Measurements from ENCODE around the gene PRF1.
"Not testable (repeated sequence)": the region's sequence is repeated elsewhere in the genome, so short reads cannot be mapped to it uniquely, and the experiment has no call there.

The PRF1 gene

GRCh38 chr10:70587045-70587658 is 15.4 kb downstream of the PRF1 start:
- no peaks in the 10 kb centered on the region for H3K36me3 ChIP-seq (ENCODE audit: control insufficient read depth, insufficient read depth, low read length)
- 90 to 92% methylated on average over 8 of the region's 8 CpGs for WGBS, 2 experiments
- H3K27me3 ChIP-seq (ENCODE audit: control insufficient read depth, insufficient read depth, low read length, poor library complexity, severe bottlenecking): no peaks in the 10 kb centered on the region
- H3K9me3 ChIP-seq (ENCODE audit: control insufficient read depth, low read length): no peaks in the 10 kb centered on the region
- H3K4me3 ChIP-seq (ENCODE audit: insufficient read depth, low read depth, low read length): no peak overlapping the region
- H3K27ac ChIP-seq (ENCODE audit: insufficient read depth, low read depth, low read length, poor library complexity, severe bottlenecking): no peak overlapping the region
- H3K4me1 ChIP-seq (ENCODE audit: control insufficient read depth, insufficient read depth, low read length): peaks cover 23% of the 10 kb centered on the region

GRCh38 chr10:70586348-70586930 is 16.1 kb downstream of the PRF1 start:
- peaks cover 23% of the 10 kb centered on the region for H3K4me1 ChIP-seq (ENCODE audit: control insufficient read depth, insufficient read depth, low read length)
- no peaks in the 10 kb centered on the region for H3K9me3 ChIP-seq (ENCODE audit: control insufficient read depth, low read length)
- H3K36me3 ChIP-seq (ENCODE audit: control insufficient read depth, insufficient read depth, low read length): no peaks in the 10 kb centered on the region
- 85 to 90% methylated on average over 8 of the region's 8 CpGs for WGBS, 2 experiments
- H3K27me3 ChIP-seq (ENCODE audit: control insufficient read depth, insufficient read depth, low read length, poor library complexity, severe bottlenecking): no peaks in the 10 kb centered on the region
- no peak overlapping the region for H3K27ac ChIP-seq (ENCODE audit: insufficient read depth, low read depth, low read length, poor library complexity, severe bottlenecking)
- no peak overlapping the region for H3K4me3 ChIP-seq (ENCODE audit: insufficient read depth, low read depth, low read length)

- H3K27ac ChIP-seq (ENCODE audit: insufficient read depth, low read depth, low read length, poor library complexity, severe bottlenecking): no peak overlapping the region
- H3K9me3 ChIP-seq (ENCODE audit: control insufficient read depth, low read length): no peaks in the 10 kb centered on the region
- no peaks in the 10 kb centered on the region for H3K36me3 ChIP-seq (ENCODE audit: control insufficient read depth, insufficient read depth, low read length)
- peaks cover 23% of the 10 kb centered on the region for H3K4me1 ChIP-seq (ENCODE audit: control insufficient read depth, insufficient read depth, low read length)
- WGBS, 2 experiments: 85% methylated on average over 8 of the region's 8 CpGs
- H3K27me3 ChIP-seq (ENCODE audit: control insufficient read depth, insufficient read depth, low read length, poor library complexity, severe bottlenecking): no peaks in the 10 kb centered on the region
- no peak overlapping the region for H3K4me3 ChIP-seq (ENCODE audit: insufficient read depth, low read depth, low read length)
Measured at GRCh38 chr10:70585578-70586169, 16.9 kb downstream of the PRF1 start.

GRCh38 chr10:70584909-70585544 is 17.5 kb downstream of the PRF1 start:
- no peaks in the 10 kb centered on the region for H3K9me3 ChIP-seq (ENCODE audit: control insufficient read depth, low read length)
- 28 to 31% methylated on average over 7 of the region's 7 CpGs for WGBS, 2 experiments
- peaks cover 23% of the 10 kb centered on the region for H3K4me1 ChIP-seq (ENCODE audit: control insufficient read depth, insufficient read depth, low read length)
- no peak overlapping the region for H3K27ac ChIP-seq (ENCODE audit: insufficient read depth, low read depth, low read length, poor library complexity, severe bottlenecking)
- no peak overlapping the region for H3K4me3 ChIP-seq (ENCODE audit: insufficient read depth, low read depth, low read length)
- no peaks in the 10 kb centered on the region for H3K36me3 ChIP-seq (ENCODE audit: control insufficient read depth, insufficient read depth, low read length)
- no peaks in the 10 kb centered on the region for H3K27me3 ChIP-seq (ENCODE audit: control insufficient read depth, insufficient read depth, low read length, poor library complexity, severe bottlenecking)

GRCh38 chr10:70584366-70584765 is 18.2 kb downstream of the PRF1 start:
- Histone ChIP-seq H3K36me3 (ENCODE audit: control insufficient read depth, insufficient read depth, low read length) (no peaks in the 10 kb centered on the region), H3K9me3 (ENCODE audit: control insufficient read depth, low read length) (no peaks in the 10 kb centered on the region), H3K27ac (ENCODE audit: insufficient read depth, low read depth, low read length, poor library complexity, severe bottlenecking) (no peak overlapping the region), H3K27me3 (ENCODE audit: control insufficient read depth, insufficient read depth, low read length, poor library complexity, severe bottlenecking) (no peaks in the 10 kb centered on the region), H3K4me3 (ENCODE audit: insufficient read depth, low read depth, low read length) (no peak overlapping the region), H3K4me1 (ENCODE audit: control insufficient read depth, insufficient read depth, low read length) (peaks cover 23% of the 10 kb centered on the region)
- 79 to 86% methylated on average over 11 of the region's 11 CpGs for WGBS, 2 experiments

- peaks cover 23% of the 10 kb centered on the region for H3K4me1 ChIP-seq (ENCODE audit: control insufficient read depth, insufficient read depth, low read length)
- H3K4me3 ChIP-seq (ENCODE audit: insufficient read depth, low read depth, low read length): no peak overlapping the region
- H3K9me3 ChIP-seq (ENCODE audit: control insufficient read depth, low read length): no peaks in the 10 kb centered on the region
- no peaks in the 10 kb centered on the region for H3K27me3 ChIP-seq (ENCODE audit: control insufficient read depth, insufficient read depth, low read length, poor library complexity, severe bottlenecking)
- H3K36me3 ChIP-seq (ENCODE audit: control insufficient read depth, insufficient read depth, low read length): no peaks in the 10 kb centered on the region
- H3K27ac ChIP-seq (ENCODE audit: insufficient read depth, low read depth, low read length, poor library complexity, severe bottlenecking): no peak overlapping the region
- 86 to 89% methylated on average over 2 of the region's 2 CpGs for WGBS, 2 experiments
Measured at GRCh38 chr10:70583669-70584037, 18.9 kb downstream of the PRF1 start.

GRCh38 chr10:70582793-70583668 is 19.5 kb downstream of the PRF1 start:
- no peaks in the 10 kb centered on the region for H3K9me3 ChIP-seq (ENCODE audit: control insufficient read depth, low read length)
- H3K27me3 ChIP-seq (ENCODE audit: control insufficient read depth, insufficient read depth, low read length, poor library complexity, severe bottlenecking): no peaks in the 10 kb centered on the region
- H3K4me3 ChIP-seq (ENCODE audit: insufficient read depth, low read depth, low read length): no peak overlapping the region
- H3K36me3 ChIP-seq (ENCODE audit: control insufficient read depth, insufficient read depth, low read length): no peaks in the 10 kb centered on the region
- H3K4me1 ChIP-seq (ENCODE audit: control insufficient read depth, insufficient read depth, low read length): peaks cover 23% of the 10 kb centered on the region
- 84 to 87% methylated on average over 18 of the region's 19 CpGs for WGBS, 2 experiments
- no peak overlapping the region for H3K27ac ChIP-seq (ENCODE audit: insufficient read depth, low read depth, low read length, poor library complexity, severe bottlenecking)

- H3K27ac ChIP-seq (ENCODE audit: insufficient read depth, low read depth, low read length, poor library complexity, severe bottlenecking); H3K36me3 ChIP-seq (ENCODE audit: control insufficient read depth, insufficient read depth, low read length); H3K27me3 ChIP-seq (ENCODE audit: control insufficient read depth, insufficient read depth, low read length, poor library complexity, severe bottlenecking); H3K4me3 ChIP-seq (ENCODE audit: insufficient read depth, low read depth, low read length); H3K9me3 ChIP-seq (ENCODE audit: control insufficient read depth, low read length): not testable (repeated sequence)
- peaks cover 23% of the 10 kb centered on the region for H3K4me1 ChIP-seq (ENCODE audit: control insufficient read depth, insufficient read depth, low read length)
- 98% methylated on average over 4 to 5 of the region's 5 CpGs for WGBS, 2 experiments
Measured at GRCh38 chr10:70581176-70581575, 21.4 kb downstream of the PRF1 start.

GRCh38 chr10:70579234-70580002 is 23.1 kb downstream of the PRF1 start:
- H3K9me3 ChIP-seq (ENCODE audit: control insufficient read depth, low read length): no peaks in the 10 kb centered on the region
- no peak overlapping the region for H3K27ac ChIP-seq (ENCODE audit: insufficient read depth, low read depth, low read length, poor library complexity, severe bottlenecking)
- H3K36me3 ChIP-seq (ENCODE audit: control insufficient read depth, insufficient read depth, low read length): no peaks in the 10 kb centered on the region
- H3K4me1 ChIP-seq (ENCODE audit: control insufficient read depth, insufficient read depth, low read length): peaks cover 13% of the 10 kb centered on the region
- H3K4me3 ChIP-seq (ENCODE audit: insufficient read depth, low read depth, low read length): no peak overlapping the region
- 86 to 88% methylated on average over 3 of the region's 3 CpGs for whole genome bisulfite sequencing, 2 experiments
- no peaks in the 10 kb centered on the region for H3K27me3 ChIP-seq (ENCODE audit: control insufficient read depth, insufficient read depth, low read length, poor library complexity, severe bottlenecking)

Data from ectodermal cell (in vitro differentiated cells).